K562 (cell line): ENCODE data around the gene CYP2E1. TPM values are rescaled to one million over a fixed set of nuclear protein-coding genes. Genes with fewer than 3 reads are reported as not detected.

Experiments
- ATF4 ChIP-seq: fragments of 450-650 bp; formaldehyde crosslinking; IDR thresholded peaks from 2 replicates; pipeline ENCODE4 v1.4.0; 2022; ENCODE audit warnings: mild to moderate bottlenecking, moderate library complexity
- BRF1 ChIP-seq: IDR thresholded peaks from 3 replicates; pipeline ENCODE4 v1.6.1; 2011; ENCODE audit warnings: borderline replicate concordance, mild to moderate bottlenecking; ENCODE audit not compliant: insufficient read length; ENCODE audit errors: extremely low read depth
- CREB5 ChIP-seq: fragments of 250-450 bp; sonication (Bioruptor Pico); IDR thresholded peaks from 2 replicates; pipeline ENCODE4 v1.5.0; 2020; ENCODE audit warnings: mild to moderate bottlenecking
- CTCFL ChIP-seq: IDR thresholded peaks from 2 replicates; pipeline ENCODE4 v1.6.1; 2011; ENCODE audit warnings: borderline replicate concordance, low read depth, mild to moderate bottlenecking, moderate library complexity, low read length; ENCODE audit not compliant: insufficient read depth, poor library complexity, severe bottlenecking
- FOXP1 ChIP-seq: sonication (generic); formaldehyde crosslinking; IDR thresholded peaks from 2 replicates; pipeline ENCODE4 v1.8.0; 2022; ENCODE audit warnings: mild to moderate bottlenecking, missing genetic modification reagents
- NR2C1 ChIP-seq, 2 experiments: fragments of 450-650 bp; IDR thresholded peaks; 2 replicates each; pipeline ENCODE4 v1.6.1; 2017; ENCODE audit warnings: mild to moderate bottlenecking in 2 of 2, antibody characterized with exemption in 1 of 2, inconsistent platforms in 1 of 2, missing compliant biosample characterization in 1 of 2, missing genetic modification characterization in 1 of 2
- NRF1 ChIP-seq, 2 experiments: fragments of 450-650 bp; IDR thresholded peaks in 1 of 2; conservative IDR thresholded peaks in 1 of 2; 2 replicates each; pipeline ENCODE4 v1.6.1; 2014; ENCODE audit warnings: mild to moderate bottlenecking in 2 of 2
- SFPQ ChIP-seq: fragments of 200-400 bp; formaldehyde crosslinking; IDR thresholded peaks from 2 replicates; pipeline ENCODE4 v1.6.1; 2017; ENCODE audit warnings: mild to moderate bottlenecking, low read depth, low read length, moderate library complexity
- SREBF1 ChIP-seq: fragments of 150-350 bp; IDR thresholded peaks from 2 replicates; pipeline ENCODE4 v1.6.1; 2014; ENCODE audit warnings: antibody characterized with exemption, low read depth, low read length, borderline replicate concordance
- SRF ChIP-seq, 2 experiments: fragments of 250-450, 450-650 bp in 1 of 2; sonication (Bioruptor Pico) in 1 of 2; sonication (generic) in 1 of 2; formaldehyde crosslinking; IDR thresholded peaks; 2 replicates each; pipeline versions ENCODE4 v1.5.0 to v1.5.1; 2020 to 2022; ENCODE audit warnings: mild to moderate bottlenecking in 1 of 2, missing genetic modification reagents in 1 of 2
- STAT5B ChIP-seq: fragments of 250-450 bp; sonication (Bioruptor Pico); IDR thresholded peaks from 2 replicates; pipeline ENCODE4 v1.8.0; 2021; ENCODE audit warnings: mild to moderate bottlenecking, inconsistent platforms
- TCF15 ChIP-seq: fragments of 250-450 bp; sonication (Bioruptor Pico); IDR thresholded peaks from 2 replicates; pipeline ENCODE4 v1.8.0; 2022; ENCODE audit warnings: moderate library complexity, mild to moderate bottlenecking, inconsistent platforms
- TCFL5 ChIP-seq: fragments of 250-450 bp; sonication (Bioruptor Pico); conservative IDR thresholded peaks from 2 replicates; pipeline ENCODE4 v1.6.1; 2021; ENCODE audit warnings: mild to moderate bottlenecking, moderate library complexity, matching md5 sums
- YY1 ChIP-seq, 3 experiments: IDR thresholded peaks; 2 replicates each; pipeline ENCODE4 v1.6.1; 2011; ENCODE audit warnings: low read length in 2 of 3, mild to moderate bottlenecking in 2 of 3, moderate library complexity in 2 of 3, borderline replicate concordance in 1 of 3, control low read depth in 1 of 3, low read depth in 1 of 3; ENCODE audit not compliant: insufficient read depth in 3 of 3, insufficient replicate concordance in 2 of 3, control insufficient read depth in 1 of 3, insufficient read length in 1 of 3; ENCODE audit errors: extremely low read depth in 1 of 3
- ZFP36 ChIP-seq: fragments of 150-350 bp; IDR thresholded peaks from 2 replicates; pipeline ENCODE4 v1.6.1; 2018; ENCODE audit warnings: low read length, low read depth; ENCODE audit not compliant: partially characterized antibody
- ZNF174 ChIP-seq: fragments of 250-450 bp; sonication (Bioruptor Pico); IDR thresholded peaks from 2 replicates; pipeline ENCODE4 v1.4.0; 2020; ENCODE audit warnings: mild to moderate bottlenecking
- polyA plus RNA-seq, 8 experiments: library from polyadenylated mRNA; depleted of rRNA in 4 of 8; stranded (reverse) in 5 of 8; unstranded in 3 of 8; fragments of >200 nt; fragmentation: Nextera tagmentation in 2 of 8; fragmentation: Illumina TruSeq in 1 of 8; extraction: Ambion mirVana in 2 of 8; extraction: Trizol in 1 of 8; gene quantifications; 2 replicates each; pipeline versions ENCODE4 v1.2.1 to v1.2.3, GENCODE V29; 2011 to 2014; ENCODE audit warnings: inconsistent platforms in 1 of 8, missing spikeins in 1 of 8
- total RNA-seq, 7 experiments: library from RNA; depleted of rRNA in 6 of 7; stranded (reverse); fragments of >200 nt in 6 of 7; fragmentation: Illumina TruSeq in 2 of 7; extraction: Trizol in 2 of 7; gene quantifications; 2 replicates each; pipeline versions ENCODE4 v1.2.1 to v1.2.3, GENCODE V29; 2011 to 2021; ENCODE audit warnings: low replicate concordance in 1 of 7

CYP2E1 gene
- total and polyA plus RNA-seq, 9 of the 15 experiments (the other 6 are each of a cell fraction or from before 2014, with no cell fraction given): 0.07 to 1.6 (median 0.19) TPM; not detected in 2

- TF ChIP-seq CREB5 (no peak), NRF1 (conservative IDR thresholded peaks at IDR 0.05 in 1 of 2, IDR thresholded peaks at IDR 0.05 in 1 of 2) (peak; percentile 83 to 86), ZNF174 (CRISPR knock-in tag) (no peak), BRF1 (no peak), TCFL5 (no peak), SFPQ (no peak), YY1 (IDR thresholded peaks at IDR 0.05; ENCODE audit: borderline replicate concordance in 1 of 3, control insufficient read depth in 1 of 3, extremely low read depth in 1 of 3, insufficient read depth in 3 of 3, insufficient read length in 1 of 3, insufficient replicate concordance in 2 of 3, low read depth in 1 of 3, low read length in 2 of 3) (peak in 1 of 3 experiments; percentile 76), FOXP1 (CRISPR knock-in tag) (no peak), NR2C1 (IDR thresholded peaks at IDR 0.05) (peak; percentile 73), NR2C1 (tag; IDR thresholded peaks at IDR 0.05) (peak; percentile 51; the same call in 1 of the 2 replicates), SREBF1 (no peak), CTCFL (peak; percentile 85), ATF4 (no peak), TCF15 (CRISPR knock-in tag) (no peak), SRF (CRISPR knock-in tag; IDR thresholded peaks at IDR 0.05) (0 out of 4 replicates have a peak, but pooled peaks of 1 of the 2 experiments have one; percentile 22), ZFP36 (no peak), STAT5B (CRISPR knock-in tag) (no peak)
Observed at GRCh38 chr10:133520193-133520738, 6.9 kb upstream of the CYP2E1 start (continued).
